Naive thymus-derived CD4-positive, alpha-beta T cell (primary cell): ENCODE results near the gene CYP1A2. TPM values are rescaled to one million over a fixed set of nuclear protein-coding genes. Genes with fewer than 3 reads are reported as not detected.
A peak's percentile ranks its signal among the peaks of the same experiment; 100 is the strongest.
"Not testable (repeated sequence)": the region's sequence is repeated elsewhere in the genome, so short reads cannot be mapped to it uniquely, and the experiment has no call there.

ENCODE experiments used
- ATAC-seq: fragments of 150-1000 bp; cut with Tn5 transposase; 2 replicates; pipeline ENCODE4 v1.10.0; 2021; ENCODE audit warnings: mild to moderate bottlenecking, moderate library complexity
- CTCF ChIA-PET: fragments of 350-600 bp; sonication (Branson Sonifier 250); formaldehyde crosslinking; loops from one replicate; lab custom pipeline; 2021; ENCODE audit warnings: antibody characterized with exemption; lab: Charles Lee
- POLR2A ChIA-PET: fragments of 350-600 bp; sonication (Branson Sonifier 250); formaldehyde crosslinking; loops from one replicate; lab custom pipeline; 2021; ENCODE audit warnings: antibody characterized with exemption, inconsistent platforms; lab: Charles Lee
- DNase-seq, 9 donors: peaks; one replicate each; pipeline versions ENCODE4 v3.0.0 to v3.0.0-alpha.2; 2020 to 2022; ENCODE audit warnings: mixed read lengths in 1 of 9
- H3K27ac ChIP-seq: one replicate; pipeline ENCODE4 v1.7.0; 2013; ENCODE audit warnings: mild to moderate bottlenecking, low read depth, low read length, moderate library complexity
- H3K27me3 ChIP-seq, 2 donors: one replicate each; pipeline ENCODE4 v1.7.0; 2013; ENCODE audit warnings: low read length in 2 of 2, mild to moderate bottlenecking in 2 of 2, moderate library complexity in 2 of 2; ENCODE audit not compliant: control insufficient read depth in 2 of 2, insufficient read depth in 2 of 2
- H3K36me3 ChIP-seq, 3 experiments: 1 replicate in 2 of 3; 2 replicates in 1 of 3; pipeline ENCODE4 v1.7.0; 2013; ENCODE audit warnings: low read length in 3 of 3, mild to moderate bottlenecking in 3 of 3, moderate library complexity in 1 of 3; ENCODE audit not compliant: insufficient read depth in 3 of 3, control insufficient read depth in 2 of 3
- H3K4me1 ChIP-seq, 2 donors: one replicate each; pipeline ENCODE4 v1.7.0; 2013; ENCODE audit warnings: low read length in 2 of 2, mild to moderate bottlenecking in 2 of 2, moderate library complexity in 1 of 2; ENCODE audit not compliant: control insufficient read depth in 2 of 2, insufficient read depth in 2 of 2
- H3K4me3 ChIP-seq: 2 replicates; pipeline ENCODE4 v1.7.0; 2013; ENCODE audit warnings: mild to moderate bottlenecking, low read length
- H3K9me3 ChIP-seq, 3 experiments: 1 replicate in 2 of 3; 2 replicates in 1 of 3; pipeline ENCODE4 v1.7.0; 2013; ENCODE audit warnings: low read length in 3 of 3; ENCODE audit not compliant: control insufficient read depth in 2 of 3
- H3K27ac Mint-ChIP-seq, 9 donors: one replicate each; pipeline ENCODE4 v1.8.0; 2020 to 2022; ENCODE audit warnings: mixed read lengths in 9 of 9, mild to moderate bottlenecking in 8 of 9, moderate library complexity in 5 of 9, inconsistent platforms in 2 of 9
- H3K27me3 Mint-ChIP-seq, 5 donors: one replicate each; pipeline ENCODE4 v1.8.0; 2021 to 2022; ENCODE audit warnings: mixed read lengths in 5 of 5, mild to moderate bottlenecking in 1 of 5
- H3K36me3 Mint-ChIP-seq, 5 donors: one replicate each; pipeline ENCODE4 v1.8.0; 2020 to 2022; ENCODE audit warnings: mixed read lengths in 5 of 5, mild to moderate bottlenecking in 3 of 5, inconsistent platforms in 1 of 5
- H3K4me1 Mint-ChIP-seq, 7 donors: one replicate each; pipeline ENCODE4 v1.8.0; 2020 to 2022; ENCODE audit warnings: mixed read lengths in 7 of 7, mild to moderate bottlenecking in 3 of 7, inconsistent platforms in 1 of 7
- H3K4me3 Mint-ChIP-seq, 10 donors: one replicate each; pipeline ENCODE4 v1.8.0; 2020 to 2022; ENCODE audit warnings: mild to moderate bottlenecking in 10 of 10, mixed read lengths in 10 of 10, moderate library complexity in 6 of 10, inconsistent platforms in 2 of 10
- H3K9me3 Mint-ChIP-seq, 11 donors: one replicate each; pipeline ENCODE4 v1.8.0; 2020 to 2022; ENCODE audit warnings: mixed read lengths in 11 of 11, mild to moderate bottlenecking in 4 of 11, inconsistent platforms in 1 of 11, moderate library complexity in 1 of 11
- intact Hi-C, 2 donors: fragments of 100-400 bp; cut with micrococcal nuclease; formaldehyde crosslinking; loops; one replicate each; pipeline ENCODE4 v1.15.1; 2023
- polyA plus RNA-seq, 2 donors: library from polyadenylated mRNA; unstranded; fragments of 300-500 nt; fragmentation: Illumina TruSeq; gene quantifications; one replicate each; pipeline ENCODE4 v1.2.3, GENCODE V29; 2021
- total RNA-seq, 6 experiments: library from RNA in 5 of 6; stranded (reverse) in 5 of 6; gene quantifications; 1 replicate in 5 of 6; 2 replicates in 1 of 6; pipeline ENCODE4 v1.2.3 and lab custom pipeline; 2021 to 2026

CYP1A2 gene
- total and polyA plus RNA-seq, 7 experiments from 2014 or later = not detected

DNA sequence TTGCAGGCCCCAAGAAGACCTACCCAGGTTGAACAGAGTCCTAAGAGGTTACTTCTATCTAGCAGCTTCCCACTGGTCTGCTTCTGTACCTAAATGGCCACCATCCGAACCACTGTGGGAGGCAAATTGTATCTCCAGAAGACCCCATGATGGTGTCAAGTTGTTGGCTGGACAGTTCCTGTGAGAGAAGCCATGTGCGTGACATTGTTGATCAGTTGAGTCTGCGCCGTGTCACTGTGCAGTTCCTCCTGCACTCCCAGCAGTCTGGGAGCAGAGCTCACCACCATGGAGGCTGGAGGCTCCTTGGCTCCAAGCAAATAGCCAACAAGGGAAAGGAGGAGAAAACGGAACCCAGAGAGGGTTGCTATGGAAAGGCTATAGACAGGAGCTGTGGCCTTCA lies 15.8 kb upstream of the CYP1A2 start:
- Mint-ChIP-seq H3K27me3 (peaks cover 17 to 34% (median 29%) of the 10 kb centered on the region in 5 donors), H3K27ac (no peak overlapping the region), H3K9me3 (peaks cover 0 to 6% (median 0%) of the 10 kb centered on the region in 11 donors), H3K4me1 (no peaks in the 10 kb centered on the region), H3K4me3 (no peak overlapping the region), H3K36me3 (peaks cover 0 to 6% (median 4%) of the 10 kb centered on the region in 5 donors)
- no peaks in the 10 kb centered on the region for H3K36me3 ChIP-seq
- ATAC-seq (no peak), DNase-seq (no peak)
- no peaks in the 10 kb centered on the region for H3K4me1 ChIP-seq
- no peak overlapping the region for H3K4me3 ChIP-seq
- H3K27ac ChIP-seq = no peak overlapping the region
- CTCF ChIA-PET = no interaction called here
- H3K27me3 ChIP-seq = no peaks in the 10 kb centered on the region
- intact Hi-C loops = no loop called here
- POLR2A ChIA-PET = interaction anchor here (0.9 kb wide), 1 partner anchor 45 kb away, joined by 3 read pairs; no protein-coding TSS in a partner anchor
- no peaks in the 10 kb centered on the region for H3K9me3 ChIP-seq

DNA sequence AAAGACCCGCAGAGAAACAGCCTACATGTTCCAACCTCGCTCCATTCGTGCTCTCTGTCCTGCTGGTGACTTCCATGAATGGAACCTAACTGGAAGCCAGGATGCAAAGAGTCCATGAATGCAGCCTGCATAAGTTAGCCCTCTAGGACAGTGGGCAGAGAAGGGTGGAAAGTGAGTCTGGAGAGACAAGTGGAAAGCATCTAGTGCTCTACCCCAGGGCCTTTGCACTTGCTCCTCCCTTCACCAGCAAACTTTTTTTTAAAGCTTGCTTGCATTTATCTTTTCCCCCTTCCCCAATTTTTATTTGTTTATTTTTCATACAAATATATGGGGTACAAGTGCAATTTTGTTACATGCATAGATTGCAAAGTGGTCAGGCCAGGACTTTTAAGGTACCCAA lies 15.4 kb upstream of the CYP1A2 start:
- no peak for ATAC-seq
- H3K27ac ChIP-seq = no peak overlapping the region
- H3K36me3 ChIP-seq = no peaks in the 10 kb centered on the region
- no peaks in the 10 kb centered on the region for H3K9me3 ChIP-seq
- H3K27me3 ChIP-seq = no peaks in the 10 kb centered on the region
- ChIA-PET POLR2A (no interaction called here), CTCF (no interaction called here)
- H3K27me3 Mint-ChIP-seq = peaks cover 17 to 34% (median 29%) of the 10 kb centered on the region in 5 donors
- H3K36me3 Mint-ChIP-seq = peaks cover 0 to 6% (median 4%) of the 10 kb centered on the region in 5 donors
- no peak overlapping the region for H3K4me3 Mint-ChIP-seq
- H3K4me3 ChIP-seq = no peak overlapping the region
- H3K4me1 ChIP-seq = no peaks in the 10 kb centered on the region
- H3K4me1 Mint-ChIP-seq = peaks cover 0 to 4% (median 0%) of the 10 kb centered on the region in 7 donors
- DNase-seq = no peak
- intact Hi-C loops = no loop called here
- H3K27ac Mint-ChIP-seq = no peak overlapping the region
- H3K9me3 Mint-ChIP-seq = peaks cover 0 to 10% (median 2%) of the 10 kb centered on the region in 11 donors

DNA sequence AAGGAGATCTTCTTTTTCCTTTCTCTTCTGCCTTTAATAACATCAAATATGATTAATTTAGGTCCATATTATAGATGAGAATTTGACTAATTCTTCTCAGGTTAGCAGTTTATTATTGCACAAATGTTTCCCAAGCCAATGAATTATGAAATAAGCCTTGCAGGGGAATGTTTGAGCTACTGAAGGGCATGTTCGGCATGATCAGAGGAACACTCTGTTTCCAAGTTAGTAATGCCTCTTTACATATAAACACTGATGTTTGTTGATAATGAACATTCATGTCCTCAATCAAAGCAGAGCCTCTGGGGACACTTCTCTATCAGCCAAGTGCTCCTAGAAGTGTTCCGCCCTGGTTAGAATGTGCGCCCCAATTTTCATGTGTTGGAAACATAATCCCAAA lies 13.3 kb upstream of the CYP1A2 start:
- H3K9me3 Mint-ChIP-seq = peaks cover 0 to 10% (median 3%) of the 10 kb centered on the region in 11 donors

DNA sequence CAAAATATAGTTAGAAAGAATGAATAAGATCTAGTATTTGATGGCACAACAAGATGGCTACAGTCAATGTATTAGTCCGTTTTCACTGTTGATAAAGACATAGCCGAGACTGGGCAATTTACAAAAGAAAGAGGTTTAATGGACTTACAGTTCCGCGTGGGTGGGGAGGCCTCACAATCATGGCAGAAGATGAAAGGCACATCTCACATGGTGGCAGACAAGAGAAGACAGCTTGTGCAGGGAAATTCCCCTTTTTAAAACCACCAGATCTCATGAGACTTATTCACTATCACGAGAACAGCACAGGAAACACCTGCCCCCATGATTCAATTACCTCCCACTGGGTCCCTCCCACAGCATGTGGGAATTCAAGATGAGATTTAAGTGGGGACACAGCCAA lies 10.4 kb upstream of the CYP1A2 start:
- H3K27me3 Mint-ChIP-seq = peaks cover 23 to 37% (median 32%) of the 10 kb centered on the region in 5 donors
- H3K4me1 Mint-ChIP-seq, H3K4me3 ChIP-seq, ATAC-seq, intact Hi-C loops, H3K27ac Mint-ChIP-seq, H3K4me1 ChIP-seq, H3K36me3 ChIP-seq, H3K4me3 Mint-ChIP-seq, DNase-seq, H3K27me3 ChIP-seq, H3K9me3 ChIP-seq, CTCF ChIA-PET, H3K27ac ChIP-seq: not testable (repeated sequence)
- POLR2A ChIA-PET = interaction anchor here (0.6 kb wide), 1 partner anchor 187 kb away, joined by 4 read pairs; no protein-coding TSS in a partner anchor
- H3K9me3 Mint-ChIP-seq = peaks cover 0 to 19% (median 8%) of the 10 kb centered on the region in 11 donors
- H3K36me3 Mint-ChIP-seq = peaks cover 0 to 12% (median 4%) of the 10 kb centered on the region in 5 donors

More for the DNA sequence above, 13.3 kb upstream of the CYP1A2 start:
- Mint-ChIP-seq H3K4me3 (no peak overlapping the region), H3K27me3 (peaks cover 11 to 31% (median 29%) of the 10 kb centered on the region in 5 donors), H3K36me3 (peaks cover 0 to 6% (median 4%) of the 10 kb centered on the region in 5 donors), H3K27ac (no peak overlapping the region), H3K4me1 (peaks cover 0 to 5% (median 0%) of the 10 kb centered on the region in 7 donors)
- intact Hi-C loops = no loop called here
- no peaks in the 10 kb centered on the region for H3K27me3 ChIP-seq
- ChIA-PET POLR2A (no interaction called here), CTCF (no interaction called here)
- H3K4me3 ChIP-seq = no peak overlapping the region
- ATAC-seq (no peak), DNase-seq (no peak)
- H3K9me3 ChIP-seq = no peaks in the 10 kb centered on the region
- H3K27ac ChIP-seq = no peak overlapping the region
- H3K36me3 ChIP-seq = no peaks in the 10 kb centered on the region
- no peaks in the 10 kb centered on the region for H3K4me1 ChIP-seq

DNA sequence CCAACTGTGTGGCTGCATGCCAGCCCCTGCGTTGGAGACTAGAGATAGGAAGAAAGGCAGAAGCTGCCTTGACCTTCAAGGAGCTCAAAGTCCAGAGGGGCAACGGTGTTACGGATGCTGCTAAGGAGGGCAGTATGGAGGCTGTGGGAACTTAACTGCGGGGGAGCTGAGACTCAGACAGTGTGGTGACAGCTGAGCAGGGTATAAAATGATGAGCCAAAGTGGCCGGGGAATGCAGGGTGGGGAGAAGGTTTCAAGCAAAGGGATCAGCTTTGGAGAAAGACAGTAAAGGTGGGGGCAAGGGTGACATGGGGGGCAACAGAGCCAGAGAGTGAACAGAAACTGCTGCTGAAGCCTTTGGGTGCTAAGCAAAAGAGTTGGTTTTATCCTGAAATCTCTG lies 6.2 kb upstream of the CYP1A2 start:
- CTCF ChIA-PET = interaction anchor here (0.7 kb wide), 1 partner anchor 26 kb away, joined by 5 read pairs; no protein-coding TSS in a partner anchor
- H3K4me3 Mint-ChIP-seq = no peak overlapping the region
- no peak for ATAC-seq

DNA sequence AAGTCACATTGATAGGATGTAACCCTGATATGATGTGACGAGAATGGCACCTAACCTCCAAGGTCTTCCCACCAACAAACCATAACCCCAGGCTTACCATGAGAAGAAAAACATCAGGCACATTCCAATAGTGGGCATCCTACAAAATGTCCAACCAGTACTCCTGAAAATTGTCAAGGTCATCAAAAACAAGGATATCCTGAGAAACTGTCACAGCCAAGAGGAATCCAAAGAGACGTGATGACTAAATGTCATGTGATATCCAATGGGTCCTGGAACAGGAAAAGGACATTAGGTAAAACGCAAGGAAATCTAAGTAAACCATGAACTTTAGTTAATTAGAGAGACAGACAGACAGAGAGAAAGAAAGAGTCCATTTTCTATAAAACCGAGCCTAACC lies 2.3 kb upstream of the CYP1A2 start:
- H3K9me3 Mint-ChIP-seq = peaks cover 0 to 7% (median 5%) of the 10 kb centered on the region in 11 donors
- Histone ChIP-seq H3K4me1 (no peaks in the 10 kb centered on the region), H3K27me3 (no peaks in the 10 kb centered on the region), H3K4me3 (no peak overlapping the region), H3K36me3 (no peaks in the 10 kb centered on the region), H3K27ac (no peak overlapping the region), H3K9me3 (no peaks in the 10 kb centered on the region)
- H3K4me1 Mint-ChIP-seq = peaks cover 0 to 1% (median 0%) of the 10 kb centered on the region in 7 donors
- ChIA-PET POLR2A (no interaction called here), CTCF (no interaction called here)
- no peak for ATAC-seq
- DNase-seq = no peak
- H3K36me3 Mint-ChIP-seq = no peaks in the 10 kb centered on the region
- H3K27ac Mint-ChIP-seq = peak overlapping the region in 1 of 9 donors; percentile 23
- intact Hi-C loops = no loop called here
- H3K4me3 Mint-ChIP-seq = no peak overlapping the region
- H3K27me3 Mint-ChIP-seq = peaks cover 0 to 9% (median 6%) of the 10 kb centered on the region in 5 donors

More for the DNA sequence above, 6.2 kb upstream of the CYP1A2 start:
- no peaks in the 10 kb centered on the region for H3K27me3 ChIP-seq
- Mint-ChIP-seq H3K27me3 (peaks cover 6 to 15% (median 12%) of the 10 kb centered on the region in 5 donors), H3K27ac (no peak overlapping the region), H3K9me3 (peaks cover 0 to 17% (median 8%) of the 10 kb centered on the region in 11 donors), H3K4me1 (peaks cover 0 to 5% (median 0%) of the 10 kb centered on the region in 7 donors), H3K36me3 (peaks cover 0 to 8% (median under 1%) of the 10 kb centered on the region in 5 donors)
- DNase-seq = no peak
- no peak overlapping the region for H3K27ac ChIP-seq
- H3K4me3 ChIP-seq = no peak overlapping the region
- POLR2A ChIA-PET = no interaction called here
- no peaks in the 10 kb centered on the region for H3K36me3 ChIP-seq
- no peaks in the 10 kb centered on the region for H3K4me1 ChIP-seq
- H3K9me3 ChIP-seq = no peaks in the 10 kb centered on the region
- intact Hi-C loops = no loop called here

DNA sequence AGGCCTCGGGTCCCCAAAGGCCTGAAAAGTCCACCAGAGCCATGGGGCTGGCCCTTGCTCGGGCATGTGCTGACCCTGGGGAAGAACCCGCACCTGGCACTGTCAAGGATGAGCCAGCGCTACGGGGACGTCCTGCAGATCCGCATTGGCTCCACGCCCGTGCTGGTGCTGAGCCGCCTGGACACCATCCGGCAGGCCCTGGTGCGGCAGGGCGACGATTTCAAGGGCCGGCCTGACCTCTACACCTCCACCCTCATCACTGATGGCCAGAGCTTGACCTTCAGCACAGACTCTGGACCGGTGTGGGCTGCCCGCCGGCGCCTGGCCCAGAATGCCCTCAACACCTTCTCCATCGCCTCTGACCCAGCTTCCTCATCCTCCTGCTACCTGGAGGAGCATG lies 1.2 kb downstream of the CYP1A2 start:
- Mint-ChIP-seq H3K27me3 (peaks cover 0 to 7% (median 0%) of the 10 kb centered on the region in 5 donors), H3K9me3 (no peaks in the 10 kb centered on the region), H3K36me3 (no peaks in the 10 kb centered on the region), H3K27ac (no peak overlapping the region), H3K4me3 (no peak overlapping the region), H3K4me1 (peaks cover 0 to 3% (median 0%) of the 10 kb centered on the region in 7 donors)
- Histone ChIP-seq H3K36me3 (no peaks in the 10 kb centered on the region), H3K9me3 (no peaks in the 10 kb centered on the region), H3K4me3 (no peak overlapping the region), H3K27me3 (no peaks in the 10 kb centered on the region), H3K27ac (no peak overlapping the region), H3K4me1 (no peaks in the 10 kb centered on the region)
- DNase-seq (no peak), ATAC-seq (no peak)
- CTCF ChIA-PET = interaction anchor here (0.5 kb wide), 1 partner anchor 10 kb away, joined by 4 read pairs; no protein-coding TSS in a partner anchor
- intact Hi-C loops = no loop called here
- POLR2A ChIA-PET = no interaction called here
